ENCODE results near the gene TGFA.

GRCh38 chr2:70469435-70469834, 84.2 kb downstream of the TGFA start:
- no peak for TF ChIP-seq ZBTB43 (CRISPR knock-in tag; IDR thresholded peaks at IDR 0.05)
- no peak for TF ChIP-seq CTCF (IDR thresholded peaks at IDR 0.05)
- no peak for TF ChIP-seq MAX (CRISPR knock-in tag; IDR thresholded peaks at IDR 0.05)
- no peak for TF ChIP-seq NR2C2 (CRISPR knock-in tag; IDR thresholded peaks at IDR 0.05)
- no peak for TF ChIP-seq USF1 (CRISPR knock-in tag; IDR thresholded peaks at IDR 0.05)
- TF ChIP-seq MXD4 (CRISPR knock-in tag; IDR thresholded peaks at IDR 0.05; ENCODE audit: borderline replicate concordance), result no peak
- TF ChIP-seq AR (CRISPR knock-in tag; IDR thresholded peaks at IDR 0.05), result no peak
- no peak for TF ChIP-seq PREB (CRISPR knock-in tag; IDR thresholded peaks at IDR 0.05; ENCODE audit: borderline replicate concordance)
- TF ChIP-seq AFF4 (CRISPR knock-in tag; IDR thresholded peaks at IDR 0.05; ENCODE audit: borderline replicate concordance), result no peak
- no peak for TF ChIP-seq ELF4 (CRISPR knock-in tag; IDR thresholded peaks at IDR 0.05; ENCODE audit: low read depth)
- no peak for TF ChIP-seq FOXP1 (CRISPR knock-in tag; IDR thresholded peaks at IDR 0.05; ENCODE audit: borderline replicate concordance)

Data from WTC11 (cell line).